SU-DHL-6 (cell line): ENCODE measurements around the gene KRT81.

ENCODE experiments used
- H2AFZ ChIP-seq: fragments of 200-600 bp; sonication (generic); 2 replicates; pipeline ENCODE4 v1.6.1; 2014; ENCODE audit warnings: low read depth, mild to moderate bottlenecking, moderate library complexity, mixed read lengths, antibody characterized with exemption, low read length; ENCODE audit not compliant: severe bottlenecking
- H3F3A ChIP-seq: fragments of 200-600 bp; shearing (Covaris generic); 2 replicates; pipeline ENCODE4 v1.6.0; 2016; ENCODE audit warnings: antibody characterized with exemption, mild to moderate bottlenecking; ENCODE audit not compliant: insufficient read depth
- H3K27ac ChIP-seq: fragments of 200-600 bp; sonication (generic); 2 replicates; pipeline ENCODE4 v1.5.1; 2016; ENCODE audit warnings: low read depth, mild to moderate bottlenecking, low read length, moderate library complexity, mixed read lengths
- H3K27me3 ChIP-seq: fragments of 200-600 bp; sonication (generic), shearing (Covaris generic); 2 replicates; pipeline ENCODE4 v1.6.0; 2014; ENCODE audit warnings: mild to moderate bottlenecking, low read length
- H3K36me3 ChIP-seq: fragments of 200-600 bp; sonication (generic); 2 replicates; pipeline ENCODE4 v1.6.1; 2014; ENCODE audit warnings: mild to moderate bottlenecking, low read length, mixed read lengths
- H3K4me2 ChIP-seq: fragments of 300-600, 200-600 bp; shearing (Covaris generic), sonication (generic); 2 replicates; pipeline ENCODE4 v1.6.0; 2014; ENCODE audit warnings: low read length, low read depth, mild to moderate bottlenecking; ENCODE audit not compliant: poor library complexity, severe bottlenecking
- H3K4me3 ChIP-seq: fragments of 200-600 bp; sonication (generic); 2 replicates; pipeline ENCODE4 v1.5.1; 2014; ENCODE audit warnings: antibody characterized with exemption, low read length, mild to moderate bottlenecking, mixed read lengths; ENCODE audit not compliant: insufficient read depth, poor library complexity, severe bottlenecking
- H3K79me2 ChIP-seq: fragments of 200-600 bp; sonication (generic); 2 replicates; pipeline ENCODE4 v1.6.1; 2014; ENCODE audit warnings: mild to moderate bottlenecking, low read length, moderate library complexity; ENCODE audit not compliant: insufficient read depth
- H3K9ac ChIP-seq: fragments of 200-600 bp; sonication (generic); 2 replicates; pipeline ENCODE4 v1.7.0; 2014; ENCODE audit warnings: mild to moderate bottlenecking, low read length
- H3K9me2 ChIP-seq: fragments of 200-600 bp; sonication (generic); replicated peaks from 2 replicates; pipeline ENCODE4 v1.6.1; 2014; ENCODE audit warnings: low read length; ENCODE audit not compliant: insufficient read depth
- H3K9me3 ChIP-seq: fragments of 200-600 bp; sonication (generic); 2 replicates; pipeline ENCODE4 v1.6.1; 2014; ENCODE audit warnings: low read length, mixed read lengths; ENCODE audit not compliant: insufficient read depth
- H4K20me1 ChIP-seq: fragments of 200-600 bp; sonication (generic); 2 replicates; pipeline ENCODE4 v1.6.1; 2014; ENCODE audit warnings: low read depth, mild to moderate bottlenecking, antibody characterized with exemption, low read length, moderate library complexity, mixed read lengths
- CTCF ChIP-seq: fragments of 200-600 bp; sonication (generic); IDR thresholded peaks from one replicate; pipeline ENCODE4 v1.5.1; 2017; ENCODE audit warnings: antibody characterized with exemption, mild to moderate bottlenecking, low read length, moderate library complexity; ENCODE audit not compliant: insufficient read depth, poor library complexity, severe bottlenecking
- EZH2phosphoT487 ChIP-seq: fragments of 200-600 bp; sonication (generic), shearing (Covaris generic); conservative IDR thresholded peaks from 2 replicates; pipeline ENCODE4 v1.6.1; 2018; ENCODE audit warnings: mild to moderate bottlenecking, antibody characterized with exemption, low read length, moderate library complexity, mixed read lengths

KRT81 gene

GRCh38 chr12:52266514-52266913 lies 24.8 kb downstream of the KRT81 start:
- H3K36me3 ChIP-seq: no peaks in the 10 kb centered on the region
- H3K9ac ChIP-seq: no peak overlapping the region
- H3K4me3 ChIP-seq: no peak overlapping the region
- H3K27me3 ChIP-seq: no peaks in the 10 kb centered on the region
- no peak overlapping the region for H3K27ac ChIP-seq
- no peaks in the 10 kb centered on the region for H3F3A ChIP-seq
- H3K9me3 ChIP-seq: no peaks in the 10 kb centered on the region
- H4K20me1 ChIP-seq: no peaks in the 10 kb centered on the region
- H3K79me2 ChIP-seq: no peaks in the 10 kb centered on the region
- no peaks in the 10 kb centered on the region for H3K9me2 ChIP-seq
- no peak overlapping the region for H2AFZ ChIP-seq
- H3K4me2 ChIP-seq: no peak overlapping the region
- TF ChIP-seq EZH2phosphoT487: no peak
- no peak for TF ChIP-seq CTCF

GRCh38 chr12:52264435-52264825 lies 26.9 kb downstream of the KRT81 start:
- Histone ChIP-seq H4K20me1 (no peaks in the 10 kb centered on the region), H3K27me3 (no peaks in the 10 kb centered on the region), H3K9ac (no peak overlapping the region), H3K9me2 (no peaks in the 10 kb centered on the region), H3K4me3 (no peak overlapping the region), H3K27ac (no peak overlapping the region), H3K36me3 (no peaks in the 10 kb centered on the region), H3K9me3 (no peaks in the 10 kb centered on the region), H3K4me2 (no peak overlapping the region), H3F3A (no peaks in the 10 kb centered on the region), H3K79me2 (no peaks in the 10 kb centered on the region), H2AFZ (no peak overlapping the region)
- TF ChIP-seq EZH2phosphoT487 (no peak), CTCF (no peak)

- H3K79me2 ChIP-seq: no peaks in the 10 kb centered on the region
- H3K9ac ChIP-seq: no peak overlapping the region
- no peak overlapping the region for H2AFZ ChIP-seq
- H4K20me1 ChIP-seq: no peaks in the 10 kb centered on the region
- H3F3A ChIP-seq: no peaks in the 10 kb centered on the region
- no peak overlapping the region for H3K4me3 ChIP-seq
- H3K36me3 ChIP-seq: no peaks in the 10 kb centered on the region
- no peak overlapping the region for H3K27ac ChIP-seq
- no peaks in the 10 kb centered on the region for H3K9me2 ChIP-seq
- H3K27me3 ChIP-seq: no peaks in the 10 kb centered on the region
- H3K9me3 ChIP-seq: no peaks in the 10 kb centered on the region
- TF ChIP-seq CTCF (no peak), EZH2phosphoT487 (no peak)
- no peak overlapping the region for H3K4me2 ChIP-seq
These were observed 27.4 kb downstream of the KRT81 start for GRCh38 chr12:52263761-52264434.
